HUDEP-2 (cell line): ENCODE data around the gene TYROBP.
"Not testable (repeated sequence)": the region's sequence is repeated elsewhere in the genome, so short reads cannot be mapped to it uniquely, and the experiment has no call there.

Experiments
- DNase-seq, 76 experiments: peaks; one replicate each; lab custom pipeline; 2025; ENCODE audit not compliant: unreplicated experiment in 76 of 76; lab: John Stamatoyannopoulos, UW

The TYROBP gene

GRCh38 chr19:35932291-35932936 lies 24.3 kb upstream of the TYROBP start:
- DNase-seq, result no peak

DNA sequence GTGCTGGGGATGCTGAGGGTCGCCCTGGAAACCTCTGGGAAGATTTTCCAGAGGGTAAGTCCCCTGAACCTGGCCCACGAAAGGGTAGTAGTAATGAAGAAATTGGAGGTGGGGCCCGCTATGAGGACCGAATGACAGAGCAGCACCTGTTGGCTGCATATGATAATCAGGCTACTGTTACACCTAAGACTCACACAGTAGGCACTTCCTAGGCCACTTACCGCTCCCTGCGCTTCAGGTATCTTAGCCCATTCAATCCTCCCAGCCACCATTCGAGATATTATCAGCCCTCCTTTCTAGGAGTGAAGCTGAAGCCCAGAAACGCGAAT lies 23.7 kb upstream of the TYROBP start:
- no peak for DNase-seq

GRCh38 chr19:35931161-35931873 lies 23.2 kb upstream of the TYROBP start:
- peak; percentile 52 to 100 (median 100) for DNase-seq

DNA sequence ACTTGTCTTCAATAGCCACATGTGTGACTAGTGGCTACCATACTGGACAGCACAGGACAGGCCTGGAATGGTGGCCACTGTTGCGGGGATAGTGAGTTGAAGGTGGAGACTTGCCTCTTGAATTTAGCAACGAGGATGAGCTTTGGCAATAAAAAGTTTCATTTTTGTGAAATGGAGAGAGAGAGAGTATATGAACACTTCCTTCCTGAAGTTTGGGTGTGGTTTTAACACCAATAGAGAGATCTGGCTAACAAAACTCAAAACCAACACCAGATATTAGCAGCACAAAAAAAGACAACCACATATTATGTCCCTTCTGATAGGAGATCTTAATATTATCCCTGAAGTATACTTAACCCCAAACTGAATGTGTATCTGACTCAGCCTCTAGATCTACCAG lies 21.8 kb upstream of the TYROBP start:
- DNase-seq, result no peak

DNA sequence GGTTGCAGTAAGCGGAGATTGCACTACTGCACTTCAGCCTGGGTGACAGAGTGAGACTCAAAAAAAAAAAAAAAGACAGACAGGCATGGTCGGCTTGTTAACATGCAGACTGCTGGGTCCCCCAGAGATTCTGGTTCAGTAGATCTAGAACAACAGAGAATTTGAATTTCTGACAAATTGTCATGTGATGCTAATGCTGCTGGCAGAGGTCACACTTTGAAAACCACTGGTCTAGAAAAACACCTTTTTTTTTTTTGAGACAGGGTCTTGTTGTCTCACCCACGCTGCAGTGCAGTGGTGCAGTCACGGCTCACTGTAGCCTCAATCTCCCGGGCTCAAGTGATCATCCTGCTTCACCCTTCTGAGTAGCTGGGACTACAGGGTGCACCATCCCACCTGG lies 20.4 kb upstream of the TYROBP start:
- DNase-seq, result no peak

- no peak for DNase-seq
These were observed 17.4 kb upstream of the TYROBP start for GRCh38 chr19:35925501-35925900.

DNA sequence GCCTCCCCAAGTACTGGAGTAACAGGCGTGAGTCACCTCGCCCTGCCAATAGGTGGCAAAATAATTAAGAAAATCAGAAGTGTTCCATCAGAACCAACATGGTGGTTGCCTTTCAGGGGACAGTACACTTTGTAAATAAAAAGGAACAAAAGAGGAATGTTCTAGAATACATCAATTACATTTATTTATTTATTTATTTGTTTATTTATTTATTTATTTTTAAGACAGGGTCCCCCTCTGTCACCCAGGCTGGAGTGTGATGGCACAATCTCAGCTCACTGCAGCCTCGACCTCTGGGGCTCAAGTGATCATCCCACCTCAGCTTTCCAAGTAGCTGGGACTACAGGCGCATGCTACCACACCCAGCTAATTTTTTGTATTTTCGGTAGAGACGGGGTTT lies 12.9 kb upstream of the TYROBP start:
- no peak for DNase-seq

DNA sequence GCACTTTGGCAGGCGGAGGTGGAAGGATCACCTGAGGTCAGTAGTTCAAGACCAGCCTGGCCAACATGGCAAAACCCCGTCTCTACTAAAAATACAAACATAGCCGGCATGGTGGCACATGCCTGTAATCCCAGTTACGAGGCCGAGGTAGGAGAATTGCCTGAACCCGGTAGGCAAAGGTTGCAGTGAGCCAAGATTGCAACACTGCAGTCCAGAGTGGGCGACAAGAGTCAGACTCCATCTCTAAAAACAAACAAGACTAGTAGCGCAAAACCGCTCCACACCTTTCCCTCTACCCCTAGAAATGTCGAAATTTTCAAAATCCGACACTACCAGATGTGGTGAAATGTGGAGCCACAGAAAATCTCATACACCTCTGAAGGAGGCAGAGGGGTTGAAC lies 11.2 kb upstream of the TYROBP start:
- no peak for DNase-seq

- no peak for DNase-seq
These were observed 7.3 kb upstream of the TYROBP start for GRCh38 chr19:35915443-35915842.

DNA sequence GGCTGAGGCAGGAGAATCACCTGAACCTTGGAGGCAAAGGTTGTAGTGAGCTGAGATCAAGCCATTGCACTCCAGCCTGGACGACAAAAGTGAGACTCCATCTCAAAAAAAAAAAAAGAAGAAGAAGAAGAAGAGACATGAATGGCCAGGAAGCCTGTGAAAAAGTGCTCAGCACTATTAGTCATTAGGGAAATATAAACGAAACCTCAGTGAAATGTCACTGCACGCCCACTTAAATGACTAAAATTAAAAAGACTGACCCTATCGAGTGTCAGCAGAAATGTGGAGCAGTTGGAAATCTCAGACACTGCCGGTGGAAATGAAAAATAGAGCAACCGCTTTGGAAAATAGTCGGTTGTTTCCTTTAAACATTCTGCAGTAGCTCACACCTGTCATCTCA lies 5.5 kb upstream of the TYROBP start:
- DNase-seq, result no peak

DNA sequence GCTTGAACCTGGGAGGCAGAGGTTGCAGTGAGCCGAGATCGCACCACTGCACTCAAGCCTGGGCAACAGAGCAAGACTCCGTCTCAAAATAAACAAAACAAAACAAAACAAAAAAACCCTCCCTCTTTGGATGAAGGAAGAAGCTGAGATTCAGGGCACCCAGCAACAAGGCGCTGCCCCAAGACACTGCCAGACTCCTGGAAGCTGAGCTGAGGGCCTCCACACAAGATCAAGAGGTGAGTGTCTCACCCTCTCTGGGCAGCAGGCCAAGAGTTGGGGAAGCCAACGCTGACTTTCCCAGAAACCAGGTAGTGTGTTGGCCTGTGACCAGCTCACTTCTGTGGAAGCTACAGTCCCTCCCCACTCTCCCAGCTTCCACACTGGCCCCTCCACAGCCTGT lies 3.7 kb upstream of the TYROBP start:
- DNase-seq, result no peak

DNA sequence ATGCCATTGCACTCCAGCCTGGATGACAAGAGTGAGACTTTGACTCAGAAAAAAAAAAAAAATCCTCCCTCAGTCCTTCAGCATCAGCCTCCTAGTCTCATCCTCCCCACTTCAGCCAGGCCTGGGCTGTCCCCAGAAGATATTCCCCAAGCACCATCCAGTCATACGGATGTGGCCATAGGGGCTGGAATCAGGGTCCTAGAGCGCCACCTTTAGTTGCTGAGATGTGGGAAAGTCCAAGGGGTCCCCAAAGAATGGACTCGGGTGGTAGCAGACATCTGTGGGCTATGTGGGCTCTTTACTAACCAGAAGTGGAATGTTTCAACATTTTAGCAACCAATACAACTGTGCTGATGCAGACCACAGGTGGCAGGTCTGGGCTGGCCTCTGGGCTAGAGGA lies 3.1 kb upstream of the TYROBP start:
- no peak for DNase-seq

- DNase-seq, result not testable (repeated sequence)
These were observed 2.3 kb upstream of the TYROBP start for GRCh38 chr19:35910355-35910754.

- no peak for DNase-seq
These were observed 1.6 kb upstream of the TYROBP start for GRCh38 chr19:35909684-35910035.

DNA sequence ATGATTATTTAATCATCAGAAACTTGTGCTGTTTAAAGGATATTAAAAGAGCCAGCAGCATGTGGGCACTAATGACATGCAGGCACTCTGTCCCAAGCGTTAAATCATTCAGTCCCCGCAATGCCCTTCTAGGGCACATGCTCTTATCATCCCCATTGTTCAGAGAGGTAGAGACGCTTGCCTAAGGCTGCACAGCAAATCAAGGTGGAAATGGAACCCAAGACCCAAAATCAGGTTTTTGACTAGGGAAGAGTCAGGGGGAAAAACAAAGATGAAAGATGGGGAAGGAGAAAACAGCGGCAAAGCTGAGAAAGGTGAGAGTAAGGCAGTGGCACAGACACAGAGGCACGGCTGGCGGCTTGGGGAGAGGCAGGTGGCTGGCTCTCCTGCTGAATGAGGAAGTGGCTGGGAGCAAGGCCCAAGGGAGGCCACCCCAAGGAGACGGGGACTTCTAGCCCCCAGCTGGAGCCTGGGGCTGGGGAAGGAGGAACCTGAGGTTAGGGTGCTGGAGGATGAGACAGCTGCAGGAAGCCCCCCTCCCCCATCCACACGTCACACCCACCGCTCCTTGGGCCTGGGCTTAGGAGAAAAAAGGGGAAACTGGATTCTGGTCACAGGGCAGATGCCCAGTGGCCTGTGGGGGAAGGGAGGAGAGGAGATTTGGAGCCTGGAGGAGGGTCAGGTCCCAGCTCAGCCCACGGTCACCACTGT lies 1.0 kb upstream of the TYROBP start:
- peak in 2 of 76 experiments; percentile 9 to 12 for DNase-seq

- no peak for DNase-seq
These were observed 734 bp downstream of the TYROBP start for GRCh38 chr19:35907377-35907745.

DNA sequence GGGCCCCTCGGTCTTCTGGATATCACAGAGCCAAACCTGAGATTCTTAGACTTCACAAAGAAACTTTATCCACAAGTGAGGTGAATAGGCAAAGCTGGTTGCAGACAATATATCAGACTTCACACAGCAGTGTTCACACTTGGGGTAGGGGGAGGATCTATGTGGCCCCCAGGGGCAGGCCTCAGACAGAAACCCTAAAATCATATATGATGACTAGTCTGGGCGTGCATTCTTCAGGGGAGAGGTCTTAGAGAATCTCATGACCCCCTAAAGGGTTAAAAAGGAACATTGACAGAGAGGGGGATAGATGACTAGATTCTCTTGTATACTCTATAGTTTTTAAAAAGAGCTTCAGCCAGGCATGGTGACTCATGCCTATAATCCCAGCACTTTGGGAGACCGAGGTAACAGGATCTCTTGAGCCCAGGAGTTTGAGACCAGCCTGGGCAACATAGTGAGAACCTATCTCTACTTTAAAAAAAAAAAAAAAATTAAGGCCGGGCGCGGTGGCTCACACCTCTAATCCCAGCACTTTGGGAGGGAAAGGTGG lies 2.8 kb downstream of the TYROBP start:
- no peak for DNase-seq

DNA sequence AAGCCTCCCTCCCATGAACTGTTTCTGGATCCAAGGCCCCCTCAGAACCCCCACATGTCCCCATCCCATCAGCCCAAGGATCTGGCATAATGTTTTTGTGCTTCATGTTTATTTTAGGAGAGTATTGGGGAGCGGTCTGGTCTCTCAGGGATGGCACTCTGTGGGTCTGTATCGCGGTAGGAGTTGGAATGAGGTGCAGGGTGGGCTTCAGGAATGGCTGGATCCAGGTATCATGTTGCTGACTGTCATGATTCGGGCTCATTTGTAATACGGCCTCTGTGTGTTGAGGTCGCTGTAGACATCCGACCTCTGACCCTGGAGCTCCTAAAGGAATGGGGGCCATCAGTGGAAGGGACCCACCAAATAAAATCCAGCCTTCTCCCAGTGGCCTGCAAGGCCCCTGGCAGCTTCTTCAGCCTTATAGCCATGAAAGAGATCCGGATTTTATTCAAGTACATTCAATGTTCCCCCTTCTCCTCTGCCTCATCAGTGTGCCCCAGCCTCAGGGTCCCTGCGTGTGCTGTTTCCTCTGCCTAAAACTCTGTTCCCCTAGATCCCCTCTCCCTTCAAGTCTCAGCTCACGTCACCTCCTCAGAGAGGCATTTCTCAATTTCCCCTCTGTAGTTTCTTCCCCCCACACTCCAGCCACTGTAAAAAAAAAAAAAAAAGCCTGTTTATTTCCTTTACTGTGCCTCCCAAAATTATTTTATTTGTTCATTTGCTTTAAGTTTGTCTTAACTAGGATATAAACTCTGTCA lies 3.6 kb downstream of the TYROBP start:
- no peak for DNase-seq

DNA sequence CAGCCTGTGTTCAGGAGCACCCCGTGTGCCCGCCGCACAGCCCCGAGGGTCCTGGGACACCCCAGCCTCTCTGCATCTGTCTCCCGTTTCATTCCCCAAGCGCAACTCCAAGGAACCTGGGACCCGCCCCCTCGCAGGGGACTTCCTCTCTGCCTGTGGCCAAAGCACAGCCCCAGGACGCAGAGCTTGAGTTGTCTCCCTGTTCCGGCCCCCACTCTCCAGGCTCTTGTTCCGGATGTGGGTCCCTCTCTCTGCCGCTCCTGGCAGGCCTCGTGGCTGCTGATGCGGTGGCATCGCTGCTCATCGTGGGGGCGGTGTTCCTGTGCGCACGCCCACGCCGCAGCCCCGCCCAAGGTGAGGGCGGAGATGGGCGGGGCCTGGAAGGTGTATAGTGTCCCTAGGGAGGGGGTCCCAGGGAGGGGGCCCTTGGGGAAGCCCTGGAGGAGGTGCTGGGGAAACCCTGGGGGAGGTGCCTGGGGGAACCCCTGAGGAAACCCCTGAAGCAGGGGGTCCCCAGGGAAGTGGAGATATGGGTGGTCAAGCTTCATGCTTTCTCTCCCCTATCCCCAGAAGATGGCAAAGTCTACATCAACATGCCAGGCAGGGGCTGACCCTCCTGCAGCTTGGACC lies 4.4 kb downstream of the TYROBP start:
- DNase-seq, result peak in 70 of 76 experiments; percentile 22 to 89 (median 72)

DNA sequence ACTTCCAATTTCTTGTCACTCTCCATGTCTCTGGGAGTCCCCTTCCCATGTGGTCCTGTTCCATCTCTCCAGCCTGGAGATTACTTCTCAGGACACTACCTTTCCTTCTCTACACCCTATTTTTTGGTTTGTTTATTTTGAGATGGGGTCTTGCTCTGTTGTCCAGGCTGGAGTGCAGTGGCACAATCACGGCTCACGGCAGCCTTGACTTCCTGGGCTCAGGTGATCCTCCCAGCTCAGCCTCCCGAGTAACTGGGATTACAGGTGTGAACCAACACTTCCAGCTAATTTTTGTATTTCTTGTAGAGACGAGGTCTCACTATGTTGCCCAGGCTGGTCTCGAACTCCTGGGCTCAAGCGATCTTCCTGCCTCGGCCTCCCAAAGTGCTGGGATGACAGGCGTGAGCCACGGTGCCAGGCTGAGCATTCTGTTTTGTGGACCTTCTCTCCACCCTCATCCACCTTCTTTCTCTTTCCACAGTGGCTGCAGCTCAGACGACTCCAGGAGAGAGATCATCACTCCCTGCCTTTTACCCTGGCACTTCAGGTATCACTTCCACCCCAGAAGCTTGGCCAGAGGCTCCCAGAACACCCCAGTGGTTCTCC lies 5.1 kb downstream of the TYROBP start:
- DNase-seq, result no peak
